Caco-2 (cell line): Measurements from ENCODE around the gene HOXD8. TPM values are rescaled to one million over a fixed set of nuclear protein-coding genes. Genes with fewer than 3 reads are reported as not detected.
A peak's percentile ranks its signal among the peaks of the same experiment; 100 is the strongest.

Experiments
- BruUV-seq: library from RNA; stranded (reverse); fragments of 400-500 nt; replicated peaks from 2 replicates; lab custom pipeline; 2021; lab: Mats Ljungman, UMichigan
- CTCF ChIA-PET: fragments of 300-600 bp; sonication (Branson Sonifier 250); formaldehyde crosslinking; loops from one replicate; lab custom pipeline; 2022; ENCODE audit warnings: antibody characterized with exemption; lab: Charles Lee
- POLR2A ChIA-PET: fragments of 300-600 bp; sonication (Branson Sonifier 250); formaldehyde crosslinking; loops from one replicate; lab custom pipeline; 2022; ENCODE audit warnings: antibody characterized with exemption; lab: Charles Lee
- DNase-seq, 2 experiments: peaks; one replicate each; pipeline versions ENCODE4 v3.0.0 to v3.0.0-alpha.2; 2020 to 2022
- H3K27me3 ChIP-seq: replicated peaks from 2 replicates; pipeline ENCODE4 v1.6.0; 2011; ENCODE audit warnings: low read length; ENCODE audit not compliant: control insufficient read depth, insufficient read depth
- H3K36me3 ChIP-seq: 2 replicates; pipeline ENCODE4 v1.5.1; 2011; ENCODE audit warnings: low read length; ENCODE audit not compliant: control insufficient read depth, insufficient read depth
- H3K4me1 ChIP-seq: fragments of 250-450 bp; sonication (Bioruptor Pico); 2 replicates; pipeline ENCODE4 v1.5.1; 2020; ENCODE audit warnings: mild to moderate bottlenecking
- H3K4me3 ChIP-seq: 2 replicates; pipeline ENCODE4 v1.5.1; 2011; ENCODE audit warnings: low read depth, mild to moderate bottlenecking, control low read depth, low read length
- H3K9me3 ChIP-seq: fragments of 250-450 bp; sonication (Bioruptor Pico); 2 replicates; pipeline ENCODE4 v1.5.1; 2020; ENCODE audit warnings: mild to moderate bottlenecking, moderate library complexity
- H3K27ac Mint-ChIP-seq: one replicate; pipeline ENCODE4 v1.8.0; 2022; ENCODE audit warnings: mixed read lengths; ENCODE audit not compliant: unreplicated experiment
- H3K27me3 Mint-ChIP-seq: one replicate; pipeline ENCODE4 v1.8.0; 2022; ENCODE audit warnings: mixed read lengths; ENCODE audit not compliant: insufficient read depth, unreplicated experiment
- H3K36me3 Mint-ChIP-seq: one replicate; pipeline ENCODE4 v1.8.0; 2022; ENCODE audit warnings: mild to moderate bottlenecking, mixed read lengths; ENCODE audit not compliant: insufficient read depth, unreplicated experiment
- H3K4me1 Mint-ChIP-seq: one replicate; pipeline ENCODE4 v1.8.0; 2022; ENCODE audit warnings: low read depth, mixed read lengths; ENCODE audit not compliant: unreplicated experiment
- H3K4me3 Mint-ChIP-seq: one replicate; pipeline ENCODE4 v1.8.0; 2022; ENCODE audit warnings: mild to moderate bottlenecking, moderate library complexity, mixed read lengths; ENCODE audit not compliant: unreplicated experiment
- H3K9me3 Mint-ChIP-seq: one replicate; pipeline ENCODE4 v1.8.0; 2022; ENCODE audit warnings: mixed read lengths; ENCODE audit not compliant: unreplicated experiment
- intact Hi-C: fragments of 100-400 bp; cut with micrococcal nuclease; formaldehyde crosslinking; loops from one replicate; pipeline ENCODE4 v1.10.0; 2022; ENCODE audit not compliant: unreplicated experiment
- total RNA-seq: library from RNA; stranded (reverse); gene quantifications from 2 replicates; pipeline ENCODE4 v1.2.3, GENCODE V29; 2022
- TF ChIP-seq, protein P1 (sequence below), 2 experiments: fragments of 200-600 bp in 1 of 2; IDR thresholded peaks; 1 replicate in 1 of 2; 2 replicates in 1 of 2; pipeline versions ENCODE4 v1.5.1 to v1.8.0; 2011 to 2022; ENCODE audit warnings: antibody characterized with exemption in 1 of 2, control low read depth in 1 of 2, inconsistent platforms in 1 of 2, low read depth in 1 of 2, low read length in 1 of 2, mild to moderate bottlenecking in 1 of 2, moderate library complexity in 1 of 2; ENCODE audit not compliant: insufficient read depth in 1 of 2, severe bottlenecking in 1 of 2, unreplicated experiment in 1 of 2

Gene HOXD8
- total RNA-seq, 1 experiment from 2014 or later, result not detected

DNA sequence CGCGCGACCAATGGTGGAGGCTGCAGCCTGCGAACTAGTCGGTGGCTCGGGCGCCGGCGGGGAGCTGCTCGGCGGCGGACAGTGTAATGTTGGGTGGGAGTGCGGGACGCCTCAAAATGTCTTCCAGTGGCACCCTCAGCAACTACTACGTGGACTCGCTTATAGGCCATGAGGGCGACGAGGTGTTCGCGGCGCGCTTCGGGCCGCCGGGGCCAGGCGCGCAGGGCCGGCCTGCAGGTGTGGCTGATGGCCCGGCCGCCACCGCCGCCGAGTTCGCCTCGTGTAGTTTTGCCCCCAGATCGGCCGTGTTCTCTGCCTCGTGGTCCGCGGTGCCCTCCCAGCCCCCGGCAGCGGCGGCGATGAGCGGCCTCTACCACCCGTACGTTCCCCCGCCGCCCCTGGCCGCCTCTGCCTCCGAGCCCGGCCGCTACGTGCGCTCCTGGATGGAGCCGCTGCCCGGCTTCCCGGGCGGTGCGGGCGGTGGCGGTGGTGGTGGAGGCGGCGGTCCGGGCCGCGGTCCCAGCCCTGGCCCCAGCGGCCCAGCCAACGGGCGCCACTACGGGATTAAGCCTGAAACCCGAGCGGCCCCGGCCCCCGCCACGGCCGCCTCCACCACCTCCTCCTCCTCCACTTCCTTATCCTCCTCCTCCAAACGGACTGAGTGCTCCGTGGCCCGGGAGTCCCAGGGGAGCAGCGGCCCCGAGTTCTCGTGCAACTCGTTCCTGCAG is 6.7 kb upstream of the HOXD8 start, which contains the start of gene HOXD9:
Gene HOXD9, plus strand, starts transcription at position 37 of the 728 bp plus-strand sequence. Its CDS starts 50 bp downstream, at position 87.
- Histone ChIP-seq H3K4me3 (peak within 1 kb of the TSS; percentile 28), H3K9me3 (no peaks in the 10 kb centered on the region), H3K36me3 (no peaks in the 10 kb centered on the region), H3K27me3 (peaks cover 10% of the 10 kb centered on the region), H3K4me1 (peaks cover 12% of the 10 kb centered on the region; the same call in 1 of the 2 replicates)
- no peak within 1 kb of the TSS for H3K27ac Mint-ChIP-seq
- intact Hi-C loops, result loop anchor here (10.0 kb wide), 2 partner anchors 262 to 692 kb away; no protein-coding TSS in a partner anchor
- ChIA-PET POLR2A (no interaction called here), CTCF (interaction anchor here (1.0 kb wide), 1 partner anchor 339 kb away, joined by 3 read pairs; no protein-coding TSS in a partner anchor)
- H3K4me1 Mint-ChIP-seq, result peaks cover 2% of the 10 kb centered on the region
- peak within 1 kb of the TSS; percentile 72 for H3K4me3 Mint-ChIP-seq
- TF ChIP-seq, protein P1, sequence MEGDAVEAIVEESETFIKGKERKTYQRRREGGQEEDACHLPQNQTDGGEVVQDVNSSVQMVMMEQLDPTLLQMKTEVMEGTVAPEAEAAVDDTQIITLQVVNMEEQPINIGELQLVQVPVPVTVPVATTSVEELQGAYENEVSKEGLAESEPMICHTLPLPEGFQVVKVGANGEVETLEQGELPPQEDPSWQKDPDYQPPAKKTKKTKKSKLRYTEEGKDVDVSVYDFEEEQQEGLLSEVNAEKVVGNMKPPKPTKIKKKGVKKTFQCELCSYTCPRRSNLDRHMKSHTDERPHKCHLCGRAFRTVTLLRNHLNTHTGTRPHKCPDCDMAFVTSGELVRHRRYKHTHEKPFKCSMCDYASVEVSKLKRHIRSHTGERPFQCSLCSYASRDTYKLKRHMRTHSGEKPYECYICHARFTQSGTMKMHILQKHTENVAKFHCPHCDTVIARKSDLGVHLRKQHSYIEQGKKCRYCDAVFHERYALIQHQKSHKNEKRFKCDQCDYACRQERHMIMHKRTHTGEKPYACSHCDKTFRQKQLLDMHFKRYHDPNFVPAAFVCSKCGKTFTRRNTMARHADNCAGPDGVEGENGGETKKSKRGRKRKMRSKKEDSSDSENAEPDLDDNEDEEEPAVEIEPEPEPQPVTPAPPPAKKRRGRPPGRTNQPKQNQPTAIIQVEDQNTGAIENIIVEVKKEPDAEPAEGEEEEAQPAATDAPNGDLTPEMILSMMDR (IDR thresholded peaks at IDR 0.05; ENCODE audit: insufficient read depth in 1 of 2, low read depth in 1 of 2, low read length in 1 of 2, severe bottlenecking in 1 of 2, unreplicated experiment in 1 of 2), result no peak
- peaks cover 68% of the 10 kb centered on the region for H3K27me3 Mint-ChIP-seq
- no peaks in the 10 kb centered on the region for H3K36me3 Mint-ChIP-seq
- no TSS peak for BruUV-seq
- DNase-seq, result no peak
- H3K9me3 Mint-ChIP-seq, result no peaks in the 10 kb centered on the region

DNA sequence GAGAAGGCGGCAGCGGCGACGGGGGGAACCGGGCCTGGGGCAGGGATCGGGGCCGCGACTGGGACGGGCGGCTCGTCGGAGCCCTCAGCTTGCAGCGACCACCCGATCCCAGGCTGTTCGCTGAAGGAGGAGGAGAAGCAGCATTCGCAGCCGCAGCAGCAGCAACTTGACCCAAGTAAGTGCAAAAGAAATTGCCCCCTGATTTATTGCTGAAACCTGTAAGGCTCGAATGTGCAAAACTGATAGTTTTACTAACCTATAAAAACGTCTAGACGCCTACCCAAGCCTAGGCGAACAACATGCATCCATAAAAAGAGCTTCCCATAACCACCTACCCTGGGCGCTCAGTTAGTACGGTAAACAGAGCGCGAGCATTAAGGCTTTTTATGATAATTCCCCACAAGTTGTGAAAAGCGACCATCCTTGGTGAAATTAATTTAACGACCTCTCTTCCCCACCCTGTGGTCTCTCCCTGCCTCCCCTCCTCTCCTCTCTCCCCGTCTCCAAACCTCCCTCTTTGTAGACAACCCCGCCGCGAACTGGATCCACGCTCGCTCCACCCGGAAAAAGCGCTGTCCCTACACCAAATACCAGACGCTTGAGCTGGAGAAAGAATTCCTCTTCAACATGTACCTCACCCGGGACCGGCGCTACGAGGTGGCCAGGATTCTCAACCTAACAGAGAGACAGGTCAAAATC is 5.9 kb upstream of the HOXD8 start:
- TF ChIP-seq, protein P1 (IDR thresholded peaks at IDR 0.05; ENCODE audit: insufficient read depth in 1 of 2, low read depth in 1 of 2, low read length in 1 of 2, severe bottlenecking in 1 of 2, unreplicated experiment in 1 of 2), result no peak
- intact Hi-C loops, result loop anchor here (10.0 kb wide), 2 partner anchors 261 to 691 kb away; no protein-coding TSS in a partner anchor
- no peaks in the 10 kb centered on the region for H3K36me3 ChIP-seq
- ChIA-PET CTCF (interaction anchor here (0.5 kb wide), 1 partner anchor 51 kb away, joined by 3 read pairs; no protein-coding TSS in a partner anchor), POLR2A (no interaction called here)
- peaks cover 12% of the 10 kb centered on the region for H3K27me3 ChIP-seq
- peak overlapping the region; percentile 72 for H3K4me3 Mint-ChIP-seq
- H3K9me3 ChIP-seq, result no peaks in the 10 kb centered on the region
- peaks cover 16% of the 10 kb centered on the region; the same call in 1 of the 2 replicates for H3K4me1 ChIP-seq
- 0 out of 2 replicates have a peak overlapping the region, but pooled peaks have one; percentile 15 for H3K4me3 ChIP-seq
- H3K9me3 Mint-ChIP-seq, result no peaks in the 10 kb centered on the region
- H3K27ac Mint-ChIP-seq, result no peak overlapping the region
- H3K27me3 Mint-ChIP-seq, result peaks cover 68% of the 10 kb centered on the region
- no peaks in the 10 kb centered on the region for H3K36me3 Mint-ChIP-seq
- no TSS peak for BruUV-seq
- no peak for DNase-seq
- H3K4me1 Mint-ChIP-seq, result peaks cover 9% of the 10 kb centered on the region
